Peyer's patch (tissue), 4 donors: ENCODE measurements around the gene BBS9.

Experiments
- CTCF ChIP-seq, 6 experiments: fragments of 450-650 bp in 4 of 6; fragments of 200-600 bp in 2 of 6; sonication (generic) in 1 of 6; IDR thresholded peaks; one replicate each; pipeline ENCODE4 v1.5.1; 2017 to 2019; ENCODE audit warnings: antibody characterized with exemption in 6 of 6, mild to moderate bottlenecking in 3 of 6, moderate library complexity in 1 of 6
- POLR2A ChIP-seq, 2 donors: fragments of 450-650 bp; IDR thresholded peaks; one replicate each; pipeline ENCODE4 v1.5.1; 2017; ENCODE audit warnings: antibody characterized with exemption in 2 of 2, mild to moderate bottlenecking in 2 of 2, moderate library complexity in 2 of 2

- TF ChIP-seq CTCF (IDR thresholded peaks at IDR 0.05) (no peak), POLR2A (IDR thresholded peaks at IDR 0.05) (no peak)
These were observed 291.1 kb downstream of the BBS9 start for GRCh38 chr7:33420311-33420940.
